GM15510 (cell line): ENCODE results near the gene TMSB10.

Experiments used
- POLR2A ChIP-seq: IDR thresholded peaks from 3 replicates; pipeline ENCODE4 v1.6.1; 2011; ENCODE audit warnings: borderline replicate concordance; ENCODE audit not compliant: insufficient read length; ENCODE audit errors: extremely low read depth

Gene TMSB10

DNA sequence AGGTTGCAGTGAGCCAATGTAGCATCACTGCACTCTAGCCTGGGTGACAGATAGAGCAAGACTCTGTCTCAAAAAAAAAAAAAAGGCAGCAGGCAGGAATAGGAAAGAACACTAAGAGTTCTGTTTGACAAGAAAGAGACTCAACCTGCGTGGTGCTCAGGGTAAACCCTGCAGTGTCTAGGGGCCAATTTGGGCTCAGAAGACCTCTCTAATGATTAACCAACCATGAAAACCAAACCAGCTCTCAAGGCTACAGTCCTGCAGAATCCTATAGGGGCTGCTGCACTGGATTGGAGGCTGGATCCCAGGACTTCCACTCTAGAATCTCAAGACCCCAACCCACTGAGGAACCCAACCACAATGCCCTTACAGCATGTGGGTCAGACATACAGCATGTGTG, 27.0 kb upstream of the TMSB10 start:
- TF ChIP-seq POLR2A = no peak

DNA sequence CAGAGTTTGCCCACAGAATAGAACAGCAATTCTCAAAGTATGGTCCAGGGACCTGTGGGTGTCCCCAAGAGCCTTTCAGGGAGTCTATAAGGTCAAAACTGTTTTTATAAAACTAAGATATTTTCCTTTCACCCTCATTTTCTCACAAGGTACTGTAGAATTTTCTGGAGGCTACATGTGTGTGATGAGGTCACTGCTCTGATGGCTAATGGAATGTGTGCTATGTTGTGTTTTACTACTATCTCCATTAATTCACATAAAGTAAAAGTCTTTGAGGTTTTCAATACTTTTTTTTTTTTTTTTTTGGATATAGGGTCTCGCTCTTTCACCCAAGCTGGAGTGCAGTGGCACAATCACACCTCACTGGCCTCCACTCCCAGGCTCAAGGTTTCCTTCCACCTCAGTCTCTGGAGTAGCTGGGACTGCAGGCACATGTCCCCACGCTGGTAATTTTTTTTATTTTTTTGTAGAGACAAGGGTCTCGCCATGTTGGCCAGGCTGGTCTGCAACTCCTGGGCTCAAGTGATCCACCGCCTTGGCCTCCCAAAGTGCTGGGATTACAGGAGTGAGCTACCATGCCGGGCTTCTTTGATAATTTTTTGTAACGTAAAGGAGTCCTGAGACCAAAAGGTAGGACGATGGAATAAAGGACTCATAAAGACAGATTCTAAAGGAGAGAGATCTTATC, 26.4 kb upstream of the TMSB10 start:
- no peak for TF ChIP-seq POLR2A

DNA sequence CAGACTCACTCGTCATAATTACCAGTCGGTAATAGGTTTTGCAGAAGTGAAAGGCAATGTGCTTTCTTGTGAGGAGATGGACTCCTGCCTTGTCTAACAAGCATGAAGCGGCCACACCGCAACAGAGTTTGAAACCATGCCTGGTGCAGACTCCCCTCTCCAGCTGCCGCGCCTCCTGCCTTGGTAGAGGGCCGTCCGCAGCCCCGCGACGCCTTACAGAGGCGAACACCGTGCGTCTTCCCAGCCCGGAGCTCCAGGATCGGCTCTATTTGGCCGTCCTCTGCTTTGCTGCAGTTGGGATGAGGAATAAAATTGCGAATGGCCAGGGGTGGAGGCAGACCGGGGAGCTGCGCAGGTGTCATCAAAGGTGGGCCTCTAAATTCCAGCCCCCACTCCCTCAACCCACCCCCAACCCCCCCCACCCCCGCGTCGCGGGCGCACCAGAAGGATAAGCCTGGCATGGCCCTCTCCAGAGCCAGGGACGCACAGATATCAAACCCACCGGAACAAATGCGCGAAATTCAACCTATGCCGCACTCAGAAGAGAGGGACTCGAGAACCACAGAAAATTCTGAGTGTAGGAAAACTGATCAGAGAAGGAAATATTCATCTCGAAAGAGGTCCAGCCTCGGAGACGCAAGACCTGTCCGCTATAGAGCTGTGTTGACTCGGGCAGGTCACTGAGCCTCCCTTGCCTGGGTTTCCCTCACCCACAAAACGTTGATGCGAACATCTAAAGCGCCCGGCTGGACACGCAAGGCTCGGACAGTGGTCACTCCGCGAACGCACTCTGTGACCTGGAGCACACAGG, 25.7 kb upstream of the TMSB10 start:
- TF ChIP-seq POLR2A = no peak

DNA sequence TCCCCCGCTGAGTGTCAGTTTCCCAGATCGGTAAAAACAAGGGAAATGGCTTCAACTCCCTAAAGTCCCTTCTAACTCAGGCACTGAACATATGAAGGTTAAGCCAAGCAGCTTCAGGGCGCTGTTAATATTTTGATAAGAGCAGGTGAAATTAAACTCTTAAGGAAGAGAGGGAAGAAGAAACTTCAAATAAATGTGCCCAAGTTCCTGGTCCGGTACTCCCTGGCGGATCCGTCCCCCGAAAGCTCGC, 25.1 kb upstream of the TMSB10 start:
- no peak for TF ChIP-seq POLR2A

DNA sequence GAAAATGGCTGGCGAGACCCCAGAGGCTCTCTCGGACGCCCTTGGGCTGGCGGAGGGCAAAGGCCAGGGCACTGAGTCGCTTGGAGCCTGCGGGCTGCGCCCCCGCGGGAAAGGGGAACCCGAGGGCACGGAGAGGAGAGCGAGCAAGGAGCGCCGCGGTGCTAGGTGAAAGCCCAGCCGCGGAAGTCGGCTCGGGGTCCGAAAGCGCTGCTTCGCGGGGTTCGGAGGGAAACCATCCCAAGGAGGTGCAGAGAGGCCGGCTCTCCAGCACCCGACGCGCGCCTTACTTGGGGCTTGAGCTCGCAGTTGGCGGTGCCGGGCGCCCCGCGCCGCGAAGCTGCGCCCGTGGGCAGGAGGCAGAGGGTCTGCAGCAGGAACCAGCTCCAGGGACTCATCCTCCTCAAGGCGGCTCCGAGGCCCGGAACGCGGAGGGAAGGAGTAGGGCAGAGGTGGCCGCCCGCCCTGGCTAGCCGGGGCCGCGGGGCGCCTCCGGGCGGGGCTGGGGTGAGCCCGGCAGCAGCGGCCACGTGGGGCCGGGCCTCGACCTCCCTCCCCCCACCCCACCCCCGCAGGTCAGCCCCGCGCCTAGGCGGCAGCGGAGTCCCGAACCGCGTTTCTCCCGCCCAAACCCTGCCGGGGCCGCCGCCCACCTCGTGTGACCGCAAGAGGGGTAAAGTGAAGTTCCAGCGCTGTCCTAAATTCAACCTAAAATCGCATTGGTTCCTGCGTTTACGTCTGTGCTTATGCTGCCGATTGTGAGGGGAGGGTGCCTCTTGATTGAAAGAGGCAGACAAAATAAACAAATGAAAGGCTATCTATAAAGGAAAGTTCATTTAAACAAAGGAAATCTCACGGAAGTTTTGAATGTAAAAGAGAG, 24.6 kb upstream of the TMSB10 start, which contains the start of gene TRABD2A:
TRABD2A (minus strand) TSS at position 440 of the 877 bp plus-strand sequence; CDS start at position 395, 45 bp downstream.
- TF ChIP-seq POLR2A = no peak

DNA sequence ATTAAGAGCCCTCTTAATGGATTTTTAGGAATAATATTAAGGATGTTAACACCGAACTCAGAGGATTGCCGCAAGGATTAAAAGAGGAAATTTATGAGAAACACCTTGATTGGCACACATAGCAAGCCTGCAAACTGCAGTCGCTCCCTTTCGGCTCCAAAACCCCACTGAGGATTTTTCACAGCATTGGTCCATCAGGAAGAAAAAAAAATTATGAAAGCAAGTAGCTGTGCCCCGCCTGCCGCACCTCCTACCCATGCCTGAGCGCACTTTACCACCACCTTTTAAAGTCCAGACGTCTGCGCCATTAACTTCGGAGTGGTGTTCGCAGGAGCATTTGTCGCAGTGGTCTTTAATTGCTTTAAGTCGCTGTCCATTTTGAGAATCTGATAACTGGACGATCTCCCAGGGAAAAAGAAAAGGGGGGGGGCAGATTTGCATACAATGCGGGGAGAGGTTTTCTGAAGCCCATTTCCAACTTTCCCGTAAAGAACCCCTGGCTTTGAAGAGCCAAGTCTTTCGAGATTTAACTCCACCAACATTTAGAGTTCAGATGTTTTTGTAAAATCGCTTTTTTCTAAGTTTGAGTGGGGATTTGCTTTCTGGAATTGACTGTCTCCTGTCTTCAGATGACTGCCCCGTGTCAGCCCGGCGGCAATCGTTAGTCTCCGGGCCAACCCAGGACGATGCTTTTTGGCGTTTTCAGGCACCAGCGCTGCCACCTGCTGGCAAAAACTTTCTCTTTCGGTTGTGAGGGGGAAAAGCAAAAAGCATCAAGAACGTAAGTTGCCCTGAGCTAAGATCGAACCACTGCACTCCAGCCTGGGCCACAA, 23.7 kb upstream of the TMSB10 start:
- no peak for TF ChIP-seq POLR2A

DNA sequence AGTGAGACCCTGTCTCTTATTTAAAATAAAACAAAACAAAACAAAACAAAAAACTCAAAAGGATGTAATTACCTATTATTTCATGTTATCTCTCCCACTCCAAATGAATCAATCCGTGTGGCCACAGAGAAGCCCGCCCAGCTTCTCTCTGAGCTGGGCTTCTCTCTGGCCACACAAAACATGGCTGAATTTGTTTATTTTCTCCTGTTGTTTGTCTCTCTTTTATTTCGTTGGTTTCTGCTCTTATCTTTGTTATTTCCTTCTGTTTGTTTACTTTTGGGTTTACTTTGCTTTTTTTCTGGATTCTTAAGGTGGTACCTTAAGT, 23.1 kb upstream of the TMSB10 start:
- TF ChIP-seq POLR2A = no peak

DNA sequence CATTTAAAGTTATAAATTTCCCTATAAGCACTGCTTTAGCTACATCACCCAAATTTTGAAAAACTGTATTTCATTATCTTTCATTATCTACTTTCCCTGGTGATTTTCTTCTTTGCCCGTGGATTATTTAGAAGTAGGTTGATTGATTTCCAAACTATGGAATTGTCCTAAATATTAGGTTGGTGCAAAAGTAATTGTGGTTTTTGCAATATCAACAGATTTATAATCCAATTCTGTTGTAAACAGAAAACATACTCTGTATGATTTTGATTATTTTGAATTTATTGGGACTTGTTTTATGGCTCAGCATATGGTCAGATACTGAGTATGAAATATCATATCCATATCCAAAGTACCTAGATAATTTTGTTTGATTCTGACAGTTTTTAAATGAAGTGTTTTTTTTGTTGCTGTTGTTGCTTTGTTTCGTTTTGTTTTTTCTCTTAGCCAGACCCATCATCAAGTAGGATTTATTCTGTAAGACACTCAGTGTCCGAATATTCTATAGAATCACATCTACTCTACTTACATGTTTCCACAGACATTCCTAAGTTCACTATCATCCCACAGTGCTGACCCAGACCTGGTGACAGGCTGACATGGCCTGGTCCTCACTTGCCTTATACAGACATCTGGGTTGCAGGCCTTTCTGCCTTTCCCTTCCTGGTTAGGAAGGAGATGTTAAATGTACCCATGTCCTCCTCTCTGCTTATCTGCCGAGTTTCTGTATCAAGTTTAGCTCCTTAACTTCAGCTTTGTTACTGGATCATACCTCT, 22.5 kb upstream of the TMSB10 start:
- no peak for TF ChIP-seq POLR2A

DNA sequence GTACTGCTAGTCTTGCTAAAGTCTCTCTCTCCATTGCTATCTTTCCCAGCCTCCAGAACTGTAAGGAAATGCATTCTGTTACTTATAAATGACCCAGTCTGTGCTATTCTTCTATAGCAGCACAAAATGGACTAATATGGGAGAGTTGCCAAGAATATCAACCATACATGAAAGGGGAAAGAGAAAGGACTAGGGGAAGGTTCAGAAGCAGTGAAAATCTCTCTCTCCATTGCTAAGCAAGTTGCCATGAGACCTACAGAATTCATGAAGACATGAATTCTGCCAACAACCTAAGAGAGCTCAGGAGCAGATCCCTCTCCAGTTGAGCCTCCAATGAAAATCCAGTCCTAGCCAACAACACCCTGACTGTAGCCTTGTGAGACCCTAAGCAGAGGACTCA, 21.0 kb upstream of the TMSB10 start:
- TF ChIP-seq POLR2A = no peak

DNA sequence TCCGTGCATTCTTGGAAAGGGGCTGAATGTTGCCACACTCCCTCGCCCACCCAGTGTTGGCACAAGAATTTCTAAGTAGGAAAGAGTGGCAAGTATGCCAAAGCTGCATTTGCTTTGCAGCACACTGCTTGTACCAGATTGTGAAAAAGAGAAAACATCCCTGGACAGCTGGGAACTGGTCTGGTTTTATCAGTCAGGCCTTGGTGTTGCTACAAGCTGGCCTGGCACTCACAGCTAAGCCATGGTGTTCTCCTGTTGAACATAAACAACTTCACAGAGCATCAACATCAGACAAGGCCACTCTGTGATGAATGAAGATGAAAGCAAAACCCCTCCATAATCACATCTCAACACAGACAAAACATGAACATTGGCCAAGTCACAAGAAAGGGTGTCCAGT, 20.3 kb upstream of the TMSB10 start:
- no peak for TF ChIP-seq POLR2A

DNA sequence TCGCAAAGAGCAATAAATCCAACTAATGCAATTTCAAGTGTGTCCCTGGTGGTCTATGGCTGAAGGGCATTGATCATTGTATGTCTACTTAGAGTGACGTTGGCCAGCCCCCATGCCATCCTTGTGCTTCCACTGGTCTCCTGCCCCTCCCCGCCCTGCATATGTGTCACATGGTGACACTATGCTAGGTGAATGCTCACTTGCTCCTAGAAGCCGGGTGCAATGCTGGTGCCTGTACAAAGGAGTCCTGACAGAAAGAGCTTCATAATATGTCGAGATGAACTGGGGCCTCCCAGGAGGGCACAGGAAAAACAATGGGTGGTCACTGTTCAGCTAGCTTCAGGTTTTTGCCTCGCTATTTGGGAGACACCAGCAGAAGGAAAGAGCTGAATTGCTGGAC, 18.7 kb upstream of the TMSB10 start:
- TF ChIP-seq POLR2A = no peak

DNA sequence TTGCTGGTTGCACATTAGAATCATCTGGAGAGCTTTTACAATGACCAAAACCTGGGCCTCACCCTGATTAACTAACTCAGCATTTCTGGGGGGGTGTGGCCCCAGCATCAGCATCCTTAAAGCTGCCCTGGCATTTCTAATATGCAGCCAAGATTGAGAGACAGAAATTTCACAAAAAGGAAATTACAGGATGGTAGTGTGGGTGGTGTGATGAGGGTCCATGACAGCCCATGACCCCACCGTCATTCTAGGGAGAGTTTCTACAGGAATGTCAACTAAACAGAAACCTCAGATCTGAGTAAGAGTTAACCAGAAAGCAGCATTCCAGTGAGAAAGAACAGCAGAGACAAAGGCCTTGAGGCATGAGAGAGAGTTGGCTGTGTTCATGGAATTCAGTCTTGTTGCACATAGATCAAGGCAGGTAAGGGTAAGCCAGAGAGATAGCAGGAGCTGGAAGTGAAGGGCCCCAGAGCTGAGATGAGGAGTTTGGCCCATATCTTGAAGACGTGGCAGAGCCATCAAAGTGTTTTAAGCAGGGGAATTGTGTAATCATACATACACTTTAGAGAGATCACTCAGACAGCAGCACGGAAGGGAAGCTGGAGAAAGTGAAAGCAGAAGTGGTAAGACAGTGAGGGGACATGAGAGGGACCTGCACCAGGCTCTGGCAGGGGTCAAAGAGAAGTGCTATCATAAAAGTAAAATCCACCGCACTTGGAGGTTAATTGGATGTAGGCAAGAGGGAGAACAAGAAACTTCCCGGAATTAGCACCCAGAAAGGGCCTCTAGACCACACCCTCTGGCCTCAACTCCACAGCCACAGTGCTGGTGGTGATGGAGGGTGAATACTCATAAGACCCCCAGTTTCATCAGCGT, 16.8 kb upstream of the TMSB10 start:
- peak; percentile 18 for TF ChIP-seq POLR2A

DNA sequence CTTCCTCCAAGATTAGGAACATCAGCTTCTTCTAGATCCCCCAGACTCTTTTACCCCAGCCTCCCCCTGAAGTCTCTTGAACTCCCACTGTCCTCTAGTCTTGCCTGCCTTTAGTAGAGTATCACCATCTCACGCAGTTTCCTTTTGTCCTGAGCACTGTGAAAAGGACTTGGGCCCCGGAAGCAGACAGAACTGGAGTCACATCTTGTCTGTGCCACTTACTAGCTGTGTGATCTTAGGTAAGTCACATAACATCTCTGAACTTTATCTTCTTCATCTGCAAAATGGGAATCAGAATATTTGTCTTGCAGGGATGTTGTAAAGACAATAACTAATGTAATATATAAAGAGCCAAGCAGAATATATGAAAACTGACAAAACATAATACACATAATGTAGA, 16.1 kb upstream of the TMSB10 start:
- TF ChIP-seq POLR2A = no peak
